Esophagus muscularis mucosa (tissue), 3 donors: Measurements from ENCODE around the gene TOM1L1.

Source experiments
- POLR2A ChIP-seq: fragments of 450-650 bp; IDR thresholded peaks from one replicate; pipeline ENCODE4 v1.6.1; 2017; ENCODE audit warnings: antibody characterized with exemption, moderate library complexity, mild to moderate bottlenecking, low read depth
- POLR2AphosphoS5 ChIP-seq, 2 donors: sonication (generic); formaldehyde crosslinking; IDR thresholded peaks; one replicate each; pipeline ENCODE4 v1.6.1; 2017; ENCODE audit warnings: antibody characterized with exemption in 2 of 2
- TF ChIP-seq, protein P1 (sequence below), 3 experiments: fragments of 200-600 bp in 2 of 3; fragments of 450-650 bp in 1 of 3; sonication (generic) in 2 of 3; IDR thresholded peaks; one replicate each; pipeline ENCODE4 v1.5.1; 2017 to 2019; ENCODE audit warnings: antibody characterized with exemption in 3 of 3, mild to moderate bottlenecking in 2 of 3, moderate library complexity in 1 of 3

DNA sequence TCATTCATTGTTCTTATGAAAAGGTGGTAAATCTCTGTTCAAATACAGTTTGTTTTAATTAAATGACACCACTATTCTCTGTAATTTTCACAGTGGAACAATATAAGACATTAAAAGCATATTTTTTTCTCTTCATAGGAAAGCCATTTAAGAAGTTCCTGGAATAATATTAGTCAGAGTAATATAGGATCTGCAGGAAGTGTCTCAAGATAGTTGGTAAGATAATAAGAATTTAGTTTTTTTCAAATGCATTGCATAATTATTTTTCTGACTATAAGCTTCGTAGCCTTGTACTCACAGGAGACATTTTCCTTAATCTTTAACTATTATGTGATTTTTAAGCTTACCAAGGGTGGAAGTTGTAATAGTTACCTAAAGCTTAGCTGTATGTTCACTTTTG lies 84.8 kb downstream of the TOM1L1 start:
- TF ChIP-seq POLR2A (no peak), POLR2AphosphoS5 (IDR thresholded peaks at IDR 0.05) (no peak)
- TF ChIP-seq, protein P1, sequence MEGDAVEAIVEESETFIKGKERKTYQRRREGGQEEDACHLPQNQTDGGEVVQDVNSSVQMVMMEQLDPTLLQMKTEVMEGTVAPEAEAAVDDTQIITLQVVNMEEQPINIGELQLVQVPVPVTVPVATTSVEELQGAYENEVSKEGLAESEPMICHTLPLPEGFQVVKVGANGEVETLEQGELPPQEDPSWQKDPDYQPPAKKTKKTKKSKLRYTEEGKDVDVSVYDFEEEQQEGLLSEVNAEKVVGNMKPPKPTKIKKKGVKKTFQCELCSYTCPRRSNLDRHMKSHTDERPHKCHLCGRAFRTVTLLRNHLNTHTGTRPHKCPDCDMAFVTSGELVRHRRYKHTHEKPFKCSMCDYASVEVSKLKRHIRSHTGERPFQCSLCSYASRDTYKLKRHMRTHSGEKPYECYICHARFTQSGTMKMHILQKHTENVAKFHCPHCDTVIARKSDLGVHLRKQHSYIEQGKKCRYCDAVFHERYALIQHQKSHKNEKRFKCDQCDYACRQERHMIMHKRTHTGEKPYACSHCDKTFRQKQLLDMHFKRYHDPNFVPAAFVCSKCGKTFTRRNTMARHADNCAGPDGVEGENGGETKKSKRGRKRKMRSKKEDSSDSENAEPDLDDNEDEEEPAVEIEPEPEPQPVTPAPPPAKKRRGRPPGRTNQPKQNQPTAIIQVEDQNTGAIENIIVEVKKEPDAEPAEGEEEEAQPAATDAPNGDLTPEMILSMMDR (IDR thresholded peaks at IDR 0.05) = no peak
